GM21381 (cell line): ENCODE measurements around the gene UNC5A.

Experiments used
- ATAC-seq: cut with Tn5 transposase; IDR thresholded peaks from one replicate; pipeline ENCODE4 v1.9.1; 2021; ENCODE audit warnings: mild to moderate bottlenecking, moderate library complexity; ENCODE audit not compliant: unreplicated experiment

Gene UNC5A

GRCh38 chr5:176799488-176799887, 10.9 kb upstream of the UNC5A start:
- ATAC-seq, result no peak

GRCh38 chr5:176800024-176800423, 10.3 kb upstream of the UNC5A start:
- ATAC-seq, result no peak

GRCh38 chr5:176802116-176802784, 8.1 kb upstream of the UNC5A start:
- no peak for ATAC-seq

- ATAC-seq, result no peak
These were observed 7.1 kb upstream of the UNC5A start for GRCh38 chr5:176803068-176803942.

GRCh38 chr5:176803943-176804498, 6.3 kb upstream of the UNC5A start:
- ATAC-seq, result no peak

GRCh38 chr5:176806137-176806536, 4.2 kb upstream of the UNC5A start:
- ATAC-seq, result no peak

- no peak for ATAC-seq
These were observed 747 bp upstream of the UNC5A start for GRCh38 chr5:176809544-176810080.

- no peak for ATAC-seq
These were observed 535 bp downstream of the UNC5A start for GRCh38 chr5:176810687-176811501.

- ATAC-seq, result no peak
These were observed 2.2 kb downstream of the UNC5A start for GRCh38 chr5:176812269-176813259.

- ATAC-seq, result no peak
These were observed 3.4 kb downstream of the UNC5A start for GRCh38 chr5:176813587-176814312.

- ATAC-seq, result no peak
These were observed 3.9 kb downstream of the UNC5A start for GRCh38 chr5:176814313-176814685.

GRCh38 chr5:176814836-176815438, 4.6 kb downstream of the UNC5A start:
- ATAC-seq, result no peak

- no peak for ATAC-seq
These were observed 5.8 kb downstream of the UNC5A start for GRCh38 chr5:176816043-176816745.

- no peak for ATAC-seq
These were observed 6.5 kb downstream of the UNC5A start for GRCh38 chr5:176816791-176817347.

GRCh38 chr5:176817369-176817840, 7.0 kb downstream of the UNC5A start:
- ATAC-seq, result peak; percentile 3

GRCh38 chr5:176817841-176818377, 7.5 kb downstream of the UNC5A start:
- peak; percentile 37 for ATAC-seq

GRCh38 chr5:176818391-176819098, 8.2 kb downstream of the UNC5A start:
- ATAC-seq, result peak; percentile 66
